Lower lobe of right lung (tissue), 2 donors: Measurements from ENCODE around the gene FBXO5. TPM values are rescaled to one million over a fixed set of nuclear protein-coding genes. Genes with fewer than 3 reads are reported as not detected.

Source experiments
- ATAC-seq, 2 donors: fragments of 200-7000 bp; cut with Tn5 transposase; one replicate each; pipeline ENCODE4 v1.9.1; 2020 to 2022; ENCODE audit warnings: mild to moderate bottlenecking in 2 of 2, moderate library complexity in 2 of 2
- DNase-seq: peaks from one replicate; pipeline ENCODE4 v3.0.0-alpha.2; 2020
- H3K27ac ChIP-seq: fragments of 200-600 bp; one replicate; pipeline ENCODE4 v1.8.0; 2022
- H3K27me3 ChIP-seq: fragments of 200-600 bp; one replicate; pipeline ENCODE4 v1.8.0; 2022; ENCODE audit warnings: low read depth
- H3K36me3 ChIP-seq: fragments of 200-600 bp; one replicate; pipeline ENCODE4 v1.8.0; 2022; ENCODE audit warnings: mild to moderate bottlenecking
- H3K4me1 ChIP-seq: fragments of 200-600 bp; one replicate; pipeline ENCODE4 v1.8.0; 2022
- H3K4me3 ChIP-seq: fragments of 200-600 bp; one replicate; pipeline ENCODE4 v1.8.0; 2022; ENCODE audit warnings: mild to moderate bottlenecking
- H3K9me3 ChIP-seq: fragments of 200-600 bp; one replicate; pipeline ENCODE4 v1.8.0; 2022
- CTCF ChIP-seq: fragments of 200-600 bp; IDR thresholded peaks from one replicate; pipeline ENCODE4 v1.8.0; 2022; ENCODE audit warnings: antibody characterized with exemption, mild to moderate bottlenecking
- intact Hi-C: fragments of 100-400 bp; cut with DNase I; formaldehyde crosslinking; loops from one replicate; pipeline ENCODE4 v1.11.0; 2022
- total RNA-seq: library from RNA; stranded (reverse); fragmentation: NEBNext Ultra II Directional; extraction: Animal tissue kit (Norgen Biotek cat#: 25700); gene quantifications from one replicate; pipeline ENCODE4 v1.2.1, GENCODE V29; 2021
- donor health status: DM: no; HTN: yes; CAD: no; lungs with severe emphysema.

Gene FBXO5
- total RNA-seq, 1 donor from 2014 or later: 5.1 TPM

DNA sequence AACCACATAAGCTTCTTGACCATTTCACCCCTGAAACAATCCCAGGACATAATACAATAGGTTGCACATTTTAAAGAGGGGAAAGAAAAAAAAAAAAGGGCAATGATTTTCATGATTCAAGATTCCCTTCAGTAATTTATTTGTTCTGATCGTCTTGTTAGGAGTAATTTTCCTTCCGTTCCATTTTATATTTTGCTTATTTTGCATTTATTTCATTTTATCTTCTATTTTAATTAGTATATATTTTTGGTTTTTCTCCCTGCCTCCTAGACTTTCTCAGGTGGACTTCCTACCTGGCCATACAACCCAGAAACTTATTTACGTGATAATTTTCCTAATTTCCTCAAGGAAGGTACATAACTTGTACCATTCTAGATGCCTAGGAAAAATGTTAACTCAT, 32.6 kb downstream of the FBXO5 start:
- no peak for DNase-seq
- peaks cover 3% of the 10 kb centered on the region for H3K4me1 ChIP-seq
- TF ChIP-seq CTCF: no peak
- no peaks in the 10 kb centered on the region for H3K36me3 ChIP-seq
- H3K9me3 ChIP-seq: no peaks in the 10 kb centered on the region
- no peak overlapping the region for H3K27ac ChIP-seq
- ATAC-seq: no peak
- H3K4me3 ChIP-seq: no peak overlapping the region
- intact Hi-C loops: no loop called here
- H3K27me3 ChIP-seq: peaks cover 6% of the 10 kb centered on the region

DNA sequence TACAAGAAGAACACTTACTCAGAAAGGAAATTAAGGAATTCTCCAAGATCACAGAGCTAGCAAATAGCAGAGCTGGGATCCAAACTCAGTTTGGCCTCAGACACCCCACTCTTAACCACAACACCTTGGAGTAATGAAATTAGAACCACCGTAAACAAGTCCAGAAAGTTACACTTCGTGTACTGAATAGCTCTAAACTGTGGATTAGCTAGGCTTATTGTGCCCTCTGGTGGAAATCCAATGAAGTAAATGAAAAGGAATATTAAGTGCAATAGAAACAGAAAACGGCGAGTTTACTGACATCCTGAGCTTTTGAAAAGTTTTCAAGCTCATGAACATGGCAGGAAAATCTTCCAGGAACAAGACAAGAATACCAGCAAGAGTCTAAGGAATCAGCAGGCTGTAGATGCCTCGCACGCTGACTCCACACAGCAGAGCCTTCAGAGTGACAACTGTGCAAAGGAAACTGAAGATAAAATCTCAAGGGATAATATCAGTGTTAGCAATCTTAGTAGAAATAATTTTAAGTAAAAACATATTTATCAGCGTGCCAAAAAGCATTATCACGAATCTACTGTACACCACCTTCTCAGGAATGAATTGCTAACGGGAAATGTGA, 34.6 kb downstream of the FBXO5 start:
- peak; percentile 67 for TF ChIP-seq CTCF

DNA sequence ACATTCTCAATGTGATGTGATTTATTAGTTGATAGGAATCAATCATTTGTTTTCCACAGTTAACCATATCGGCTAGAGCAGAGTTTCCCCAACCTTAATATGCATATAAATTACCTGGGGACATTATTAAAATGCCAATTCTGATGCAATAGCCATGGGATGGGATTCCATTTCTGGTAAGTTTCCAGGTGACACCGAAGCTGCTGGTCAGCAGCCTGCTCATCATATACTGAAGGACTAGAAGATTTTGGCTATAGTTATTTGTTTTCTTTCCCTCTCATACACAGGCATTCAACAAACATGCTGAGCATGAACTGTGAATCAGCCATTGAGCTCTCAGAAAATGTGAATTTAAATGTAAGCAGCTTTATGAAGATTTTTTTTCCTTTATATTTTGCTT, 35.8 kb downstream of the FBXO5 start:
- Histone ChIP-seq H3K36me3 (no peaks in the 10 kb centered on the region), H3K9me3 (no peaks in the 10 kb centered on the region), H3K4me1 (peaks cover 3% of the 10 kb centered on the region), H3K27me3 (peaks cover 6% of the 10 kb centered on the region), H3K4me3 (no peak overlapping the region), H3K27ac (no peak overlapping the region)
- DNase-seq: no peak
- no peak for TF ChIP-seq CTCF
- ATAC-seq: no peak
- intact Hi-C loops: no loop called here

More for the DNA sequence above, 34.6 kb downstream of the FBXO5 start:
- Histone ChIP-seq H3K27me3 (peaks cover 6% of the 10 kb centered on the region), H3K27ac (no peak overlapping the region), H3K4me3 (peak overlapping the region; percentile 9), H3K4me1 (peaks cover 3% of the 10 kb centered on the region), H3K36me3 (no peaks in the 10 kb centered on the region), H3K9me3 (no peaks in the 10 kb centered on the region)
- DNase-seq: no peak
- intact Hi-C loops: no loop called here
- ATAC-seq: peak in 1 of 2 donors; percentile 81

DNA sequence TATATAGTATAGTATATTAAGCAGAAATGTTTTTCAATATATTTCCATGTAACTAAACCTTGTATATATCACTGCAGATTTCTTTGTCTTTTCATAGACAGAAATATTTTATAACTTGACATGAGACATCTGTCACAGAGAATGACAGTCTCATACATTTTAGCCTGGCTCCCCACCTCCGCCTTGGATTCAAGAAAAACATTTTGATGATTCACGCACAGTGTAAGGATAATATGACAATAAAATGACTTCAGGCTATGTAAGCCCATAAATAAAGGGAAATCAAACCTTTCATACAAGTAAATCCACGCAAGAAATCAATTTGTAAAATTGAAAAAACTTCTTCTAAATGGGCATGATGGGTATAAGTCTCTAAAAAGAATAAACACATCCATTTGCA, 36.4 kb downstream of the FBXO5 start:
- no peak for ATAC-seq
- TF ChIP-seq CTCF: no peak
- Histone ChIP-seq H3K4me1 (peaks cover 3% of the 10 kb centered on the region), H3K4me3 (no peak overlapping the region), H3K27ac (no peak overlapping the region), H3K27me3 (peaks cover 6% of the 10 kb centered on the region), H3K36me3 (no peaks in the 10 kb centered on the region), H3K9me3 (no peaks in the 10 kb centered on the region)
- intact Hi-C loops: no loop called here
- DNase-seq: no peak

- peaks cover 2% of the 10 kb centered on the region for H3K4me1 ChIP-seq
- DNase-seq (no peak), ATAC-seq (no peak)
- no peaks in the 10 kb centered on the region for H3K36me3 ChIP-seq
- no peak overlapping the region for H3K4me3 ChIP-seq
- no peaks in the 10 kb centered on the region for H3K9me3 ChIP-seq
- intact Hi-C loops: no loop called here
- no peak overlapping the region for H3K27ac ChIP-seq
- TF ChIP-seq CTCF: no peak
- peaks cover 4% of the 10 kb centered on the region for H3K27me3 ChIP-seq
Measured at GRCh38 chr6:152943260-152943897, 39.5 kb downstream of the FBXO5 start.
